NCI-H82 treated with DMSO at 0.1 percent for 48 hours (cell line): ENCODE results near the gene POLR2B.
"Not testable (repeated sequence)": the region's sequence is repeated elsewhere in the genome, so short reads cannot be mapped to it uniquely, and the experiment has no call there.

Experiments
- DNase-seq: peaks from one replicate; lab custom pipeline; 2025; ENCODE audit not compliant: unreplicated experiment; lab: John Stamatoyannopoulos, UW

Gene POLR2B

GRCh38 chr4:56986192-56986591 is 7.5 kb downstream of the POLR2B start:
- no peak for DNase-seq

- DNase-seq, result no peak
These were observed 8.3 kb downstream of the POLR2B start for GRCh38 chr4:56986952-56987351.

DNA sequence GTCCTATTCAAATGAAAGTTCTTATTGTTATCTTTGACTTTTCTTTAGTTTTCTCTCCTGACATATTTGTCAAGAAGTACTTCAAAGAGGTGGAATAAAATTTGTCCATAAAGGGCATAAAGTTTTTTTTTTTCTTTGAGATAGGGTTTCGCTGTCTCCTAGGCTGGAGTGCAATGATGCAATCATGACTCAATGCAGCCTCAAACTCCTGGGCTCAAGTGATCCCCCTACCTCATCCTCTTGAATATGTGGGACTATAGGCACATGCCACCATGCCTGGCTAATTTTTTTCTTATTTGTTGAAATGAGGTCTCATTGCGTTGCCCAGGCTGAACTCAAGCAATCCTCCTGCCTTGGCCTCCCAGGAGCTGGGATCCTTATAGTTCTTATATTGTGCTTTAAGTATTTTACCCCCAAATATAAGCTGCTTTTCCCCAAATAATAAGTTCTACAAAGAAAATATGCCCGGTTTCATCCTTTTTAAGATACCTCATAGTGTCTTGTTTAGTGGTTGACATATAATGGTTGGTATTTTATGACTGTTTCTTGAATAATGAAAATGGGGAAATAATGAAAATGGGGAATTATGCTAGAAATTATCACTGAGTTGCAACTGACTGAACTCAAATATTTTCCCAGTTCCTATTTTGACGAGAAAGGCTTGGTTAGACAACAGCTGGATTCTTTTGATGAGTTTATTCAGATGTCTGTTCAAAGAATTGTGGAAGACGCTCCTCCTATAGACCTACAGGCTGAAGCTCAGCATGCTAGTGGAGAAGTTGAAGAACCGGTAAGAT is 11.6 kb downstream of the POLR2B start:
- DNase-seq, result no peak

DNA sequence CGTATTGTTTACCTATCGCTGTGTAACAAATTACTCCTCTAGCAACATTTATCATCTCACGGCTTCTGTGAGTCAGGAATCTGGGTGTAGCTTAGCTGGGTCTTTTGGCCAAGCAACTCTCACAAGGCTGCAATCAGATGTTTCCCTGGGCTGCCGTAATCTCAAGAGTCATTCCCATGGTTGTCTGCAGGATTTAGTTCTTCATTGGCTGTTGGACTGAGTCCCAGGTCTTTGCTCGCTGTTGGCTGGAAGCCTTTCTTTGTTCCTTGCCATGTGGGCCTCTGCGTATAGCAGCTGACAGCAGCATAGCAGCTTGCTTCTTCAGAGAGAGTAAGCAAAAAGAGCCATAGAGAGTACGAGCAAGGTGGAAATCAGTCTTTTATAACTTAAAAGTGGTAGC is 16.8 kb downstream of the POLR2B start:
- DNase-seq, result no peak

GRCh38 chr4:56999751-57000150 is 21.1 kb downstream of the POLR2B start:
- DNase-seq, result no peak

GRCh38 chr4:57013543-57014120 is 34.9 kb downstream of the POLR2B start:
- no peak for DNase-seq

DNA sequence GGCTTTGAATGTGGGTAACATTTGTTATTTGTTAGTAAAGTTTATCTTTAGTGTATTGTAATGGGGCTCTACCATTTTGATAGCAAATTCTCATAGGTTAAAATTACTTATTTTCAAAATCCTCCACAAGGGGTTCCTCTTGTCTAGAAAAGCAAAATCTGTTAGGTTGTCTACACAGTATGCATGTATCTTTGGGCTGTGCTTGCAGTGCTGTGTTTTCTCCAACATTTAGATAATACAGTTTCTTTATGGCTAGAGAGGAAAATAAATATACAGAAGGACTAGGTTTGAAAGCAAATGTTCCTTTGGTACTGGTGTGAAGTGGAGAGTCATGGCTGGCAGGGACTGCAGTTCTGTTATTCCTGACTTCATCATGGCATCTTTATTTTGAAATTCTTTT is 40.3 kb downstream of the POLR2B start:
- DNase-seq, result no peak

DNA sequence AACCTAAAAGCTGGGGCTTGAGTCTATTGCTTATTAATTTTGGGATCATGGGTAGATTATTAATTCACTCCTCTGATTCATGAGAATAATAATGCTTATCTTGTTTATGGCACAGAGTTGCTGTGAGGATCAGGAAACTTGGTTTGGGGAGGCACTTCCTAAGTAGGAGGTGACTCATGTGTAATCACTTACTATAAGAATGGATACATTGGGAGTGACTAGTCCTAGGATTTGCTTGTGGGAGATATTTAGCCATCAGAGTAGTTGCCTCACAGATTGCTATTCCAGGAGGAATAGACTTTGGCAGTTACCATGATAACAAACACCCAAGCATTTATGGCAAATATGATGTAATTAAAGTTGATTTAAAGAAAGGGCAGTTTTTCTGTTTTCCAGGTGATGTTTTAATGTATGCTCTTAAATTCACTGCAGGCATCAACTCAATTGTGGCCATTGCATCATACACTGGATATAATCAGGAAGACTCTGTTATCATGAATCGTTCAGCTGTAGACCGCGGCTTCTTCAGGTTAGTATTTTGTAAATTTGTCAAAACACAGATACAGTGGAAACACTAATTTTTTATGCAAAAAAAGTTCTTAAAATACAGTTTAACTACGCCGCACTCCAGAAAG is 41.9 kb downstream of the POLR2B start:
- DNase-seq, result no peak

- DNase-seq, result no peak
These were observed 44.4 kb downstream of the POLR2B start for GRCh38 chr4:57023104-57023503.

GRCh38 chr4:57034520-57034919 is 55.8 kb downstream of the POLR2B start:
- no peak for DNase-seq

DNA sequence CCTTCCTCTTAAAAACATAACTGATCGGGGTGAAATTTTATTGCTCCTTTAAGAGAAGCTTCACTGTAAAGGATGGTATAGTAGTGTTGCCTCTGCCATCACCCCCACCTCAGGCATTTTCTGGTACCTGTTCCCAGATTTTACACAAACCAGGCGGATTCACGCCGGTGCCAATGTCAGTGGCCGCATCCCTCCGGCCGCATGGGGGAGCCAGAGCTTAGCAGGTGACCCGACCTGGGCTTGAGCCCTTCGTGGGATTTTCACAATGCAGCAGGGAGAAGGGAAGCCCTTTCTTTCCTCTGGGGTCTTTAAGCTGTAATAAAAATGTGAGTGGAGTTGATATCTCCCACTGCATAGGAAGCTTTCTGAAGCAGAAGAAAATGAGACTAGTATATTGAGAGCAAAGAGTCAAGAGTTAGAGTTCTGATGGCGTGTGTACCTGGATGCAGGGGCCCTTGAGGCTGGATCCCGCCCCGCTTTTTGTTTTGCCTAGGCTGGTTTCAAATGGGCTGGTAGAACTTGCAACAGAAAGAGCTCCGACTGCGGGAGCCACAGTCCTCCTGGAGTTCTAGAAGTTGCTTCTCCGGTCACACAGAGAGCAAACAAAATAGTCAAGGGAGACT is 59.4 kb downstream of the POLR2B start:
- DNase-seq, result no peak

DNA sequence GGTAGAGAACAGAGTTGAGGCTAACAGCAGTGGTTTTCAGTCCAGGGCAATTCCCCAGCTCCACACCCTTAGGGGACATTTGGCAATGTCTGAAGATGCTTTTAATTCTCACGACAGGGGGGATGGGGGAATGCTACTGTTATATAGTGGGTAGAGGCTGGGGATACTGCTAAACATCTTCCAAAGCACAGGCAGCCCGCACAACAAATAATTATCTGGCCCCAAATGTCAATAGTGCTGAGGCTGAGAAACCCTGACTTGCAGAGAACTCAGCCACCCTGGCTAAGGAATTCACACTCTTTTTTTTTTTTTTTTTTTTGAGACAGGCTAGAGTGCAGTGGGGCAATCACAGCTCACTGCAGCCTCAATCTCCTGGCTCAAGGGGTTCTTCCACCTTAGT is 60.6 kb downstream of the POLR2B start:
- no peak for DNase-seq

- no peak for DNase-seq
These were observed 61.8 kb downstream of the POLR2B start for GRCh38 chr4:57040510-57040909.

DNA sequence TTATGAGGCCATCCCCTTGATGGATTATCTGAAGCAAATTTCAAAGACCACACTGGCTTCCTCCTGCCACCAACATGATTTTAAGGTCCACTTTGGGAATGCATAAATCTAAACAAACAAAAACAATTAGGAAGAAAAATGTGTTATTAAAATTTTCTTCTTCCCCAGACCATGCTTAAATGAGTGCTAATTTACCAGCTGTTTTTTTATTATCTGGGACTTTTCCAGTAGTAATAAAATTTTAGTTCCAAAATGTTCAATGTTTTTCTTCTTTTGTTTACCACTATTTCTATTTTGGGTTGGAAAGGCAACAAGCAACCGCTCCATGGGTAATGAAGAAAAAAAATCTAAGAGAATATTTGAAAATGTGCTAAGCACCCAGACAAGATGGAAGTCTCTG is 62.3 kb downstream of the POLR2B start:
- DNase-seq, result no peak

GRCh38 chr4:57042711-57043169 is 64.0 kb downstream of the POLR2B start:
- no peak for DNase-seq

GRCh38 chr4:57043347-57044251 is 64.9 kb downstream of the POLR2B start:
- DNase-seq, result no peak

GRCh38 chr4:57044279-57044678 is 65.6 kb downstream of the POLR2B start:
- no peak for DNase-seq

DNA sequence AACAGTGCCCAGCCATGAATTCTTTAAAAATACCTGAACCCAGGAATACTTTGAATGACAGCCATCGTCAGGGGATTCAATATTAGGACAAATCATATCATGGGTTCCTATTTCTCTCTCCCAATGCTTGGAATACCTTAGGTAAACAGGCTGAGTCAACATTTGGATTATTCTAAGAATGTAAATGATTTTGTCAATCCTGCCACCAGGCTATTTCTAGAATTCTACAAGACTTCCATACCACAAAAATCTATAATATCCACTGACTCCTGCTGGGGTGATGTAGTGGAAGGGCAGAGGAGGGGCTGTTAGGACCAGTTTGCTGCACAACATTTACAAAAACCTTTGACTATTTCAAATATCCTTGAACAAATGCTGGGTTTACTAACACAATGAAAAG is 66.3 kb downstream of the POLR2B start:
- no peak for DNase-seq

DNA sequence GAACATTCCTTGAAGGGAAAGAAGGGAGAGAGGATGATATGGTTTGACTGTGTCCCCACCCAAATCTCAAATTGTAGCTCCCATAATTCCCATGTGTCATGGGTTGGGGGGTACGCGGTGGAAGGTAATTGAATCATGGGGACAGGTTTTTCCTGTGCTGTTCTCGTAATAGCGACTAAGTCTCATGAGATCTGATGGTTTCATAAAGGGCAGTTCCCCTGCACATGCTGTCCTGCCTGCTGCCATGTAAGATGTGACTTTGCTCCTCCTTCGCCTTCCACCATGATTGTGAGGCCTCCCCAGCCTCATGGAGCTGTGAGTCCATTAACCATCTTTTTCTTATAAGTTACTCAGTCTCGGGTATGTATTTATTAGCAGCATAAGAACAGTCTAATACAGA is 68.3 kb downstream of the POLR2B start:
- DNase-seq, result not testable (repeated sequence)

DNA sequence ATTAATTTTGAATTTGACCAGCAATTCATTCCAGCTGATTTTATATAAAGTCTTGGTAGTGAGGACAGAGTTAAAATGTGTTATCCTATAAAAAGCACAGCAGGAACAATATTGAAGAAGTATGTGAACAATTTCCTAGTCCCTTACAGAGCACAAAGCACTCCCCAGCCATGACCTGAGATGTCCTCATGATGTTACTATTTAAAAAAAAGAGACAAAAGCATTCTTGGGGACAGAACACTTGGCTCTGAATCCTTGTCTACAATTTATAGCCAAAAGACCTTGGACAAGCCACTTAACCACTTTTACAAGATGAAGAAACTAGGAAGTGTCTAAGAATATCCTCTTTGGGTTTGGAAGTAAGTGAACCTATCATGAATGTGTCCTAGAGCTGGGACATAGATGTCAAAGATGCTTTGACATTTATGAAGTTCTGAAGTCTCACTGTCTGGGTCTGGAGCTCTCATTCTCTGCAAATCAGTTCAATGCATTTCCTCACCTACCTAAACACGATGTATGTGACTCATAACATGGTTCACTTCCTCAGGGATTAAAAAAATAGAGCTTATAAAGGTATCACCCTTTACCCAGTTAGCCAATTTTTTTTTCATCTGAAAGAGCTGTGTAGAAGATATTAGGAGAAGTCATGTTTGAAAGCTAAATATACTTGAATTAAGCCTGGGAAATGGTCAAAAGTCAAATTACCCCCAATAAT is 70.1 kb downstream of the POLR2B start:
- DNase-seq, result no peak
